Activated T-cell treated with anti-CD3 and anti-CD28 coated beads, Interleukin-2, amount 50 U/mL, for 24 hours (primary cell): ENCODE results near the gene SETD5.
A peak's percentile ranks its signal among the peaks of the same experiment; 100 is the strongest.

Source experiments
- DNase-seq: peaks from one replicate; pipeline ENCODE4 v3.0.0-alpha.2; 2020
- H3K27ac Mint-ChIP-seq: 2 replicates; pipeline ENCODE4 v1.8.0; 2020; ENCODE audit warnings: mild to moderate bottlenecking, mixed read lengths
- H3K27me3 Mint-ChIP-seq: 2 replicates; pipeline ENCODE4 v1.8.0; 2020; ENCODE audit warnings: mixed read lengths
- H3K36me3 Mint-ChIP-seq: 2 replicates; pipeline ENCODE4 v1.8.0; 2020; ENCODE audit warnings: low read depth, mixed read lengths
- H3K4me1 Mint-ChIP-seq: 2 replicates; pipeline ENCODE4 v1.8.0; 2020; ENCODE audit warnings: low read depth, mixed read lengths
- H3K4me3 Mint-ChIP-seq: 2 replicates; pipeline ENCODE4 v1.8.0; 2020; ENCODE audit warnings: mild to moderate bottlenecking, moderate library complexity, mixed read lengths
- H3K9me3 Mint-ChIP-seq: 2 replicates; pipeline ENCODE4 v1.8.0; 2020; ENCODE audit warnings: mixed read lengths

Gene SETD5

DNA sequence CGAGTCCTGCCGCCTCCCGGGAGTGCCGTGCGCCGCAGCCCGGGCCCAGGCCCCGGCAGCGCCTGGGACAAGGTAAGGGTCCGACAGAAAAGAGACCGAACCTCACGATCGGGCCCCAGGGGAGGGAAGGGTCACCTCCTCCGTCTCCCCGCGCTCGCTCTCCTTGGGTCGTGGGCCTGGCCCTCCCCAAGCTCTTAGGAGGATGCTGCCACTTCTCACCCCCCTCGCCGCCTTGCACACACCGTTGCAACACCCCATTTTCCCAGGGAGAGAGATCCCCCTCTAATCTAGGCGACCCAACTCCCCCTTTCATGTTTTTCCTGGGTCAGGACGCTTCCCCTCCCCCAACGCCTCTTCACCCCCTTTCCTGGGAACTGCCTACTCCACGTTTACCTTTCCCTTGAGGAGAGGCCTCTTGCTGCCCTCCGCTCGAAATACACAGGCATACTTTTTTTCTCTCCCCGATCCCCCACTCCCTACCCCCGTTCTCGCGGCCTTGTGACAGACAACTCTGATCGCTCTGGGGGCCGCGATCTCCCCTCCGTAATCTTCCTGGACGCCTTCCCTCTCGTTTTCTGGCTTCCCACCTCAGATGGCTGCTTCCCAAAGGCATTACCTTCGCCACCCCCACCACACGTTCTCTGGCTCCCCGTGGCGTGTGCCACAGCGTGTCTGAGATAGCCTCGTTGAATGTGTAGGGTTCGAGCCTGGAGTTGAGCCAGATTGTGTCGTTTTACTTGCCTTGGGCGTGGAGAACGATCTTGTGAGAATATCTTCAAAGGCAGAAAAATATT, 688 bp downstream of the SETD5 start:
- H3K4me1 Mint-ChIP-seq, result peaks cover 66% of the 10 kb centered on the region
- H3K9me3 Mint-ChIP-seq, result no peaks in the 10 kb centered on the region
- peak overlapping the region; percentile 90 for H3K4me3 Mint-ChIP-seq
- DNase-seq, result peak; percentile 68
- no peaks in the 10 kb centered on the region for H3K27me3 Mint-ChIP-seq
- H3K27ac Mint-ChIP-seq, result peak overlapping the region; percentile 97
- peaks cover 69% of the 10 kb centered on the region for H3K36me3 Mint-ChIP-seq

- Mint-ChIP-seq H3K36me3 (peaks cover 62% of the 10 kb centered on the region), H3K4me3 (peak overlapping the region; percentile 90), H3K9me3 (no peaks in the 10 kb centered on the region), H3K4me1 (peaks cover 66% of the 10 kb centered on the region), H3K27ac (peak overlapping the region; percentile 97), H3K27me3 (no peaks in the 10 kb centered on the region)
- no peak for DNase-seq
Observed at GRCh38 chr3:9398700-9399336, 1.4 kb downstream of the SETD5 start.

DNA sequence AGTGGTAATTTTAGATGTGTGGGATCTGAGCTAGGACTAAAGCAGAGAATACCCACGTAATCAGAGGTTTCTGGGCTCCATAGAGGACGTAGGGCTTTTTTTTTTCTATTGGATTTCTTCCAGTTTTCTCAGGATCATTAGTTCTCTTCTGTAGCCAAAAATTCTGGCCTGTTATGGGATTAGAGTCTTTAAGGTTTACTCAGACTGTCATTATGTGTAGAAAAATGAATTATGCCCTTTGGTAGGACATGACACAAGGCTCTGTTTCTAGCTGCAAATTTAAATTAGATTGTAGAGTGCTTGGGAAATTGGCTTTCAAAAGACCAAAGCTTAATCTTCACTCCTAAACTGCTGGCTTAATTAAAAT, 1.9 kb downstream of the SETD5 start:
- no peak for DNase-seq
- Mint-ChIP-seq H3K4me3 (peak overlapping the region; percentile 90), H3K9me3 (no peaks in the 10 kb centered on the region), H3K27ac (peak overlapping the region; percentile 45), H3K27me3 (no peaks in the 10 kb centered on the region), H3K4me1 (peaks cover 63% of the 10 kb centered on the region), H3K36me3 (peaks cover 57% of the 10 kb centered on the region)

GRCh38 chr3:9399746-9400145, 2.3 kb downstream of the SETD5 start:
- no peaks in the 10 kb centered on the region for H3K27me3 Mint-ChIP-seq
- no peak for DNase-seq
- peak overlapping the region; percentile 90 for H3K4me3 Mint-ChIP-seq
- no peaks in the 10 kb centered on the region for H3K9me3 Mint-ChIP-seq
- peaks cover 63% of the 10 kb centered on the region for H3K4me1 Mint-ChIP-seq
- peaks cover 53% of the 10 kb centered on the region for H3K36me3 Mint-ChIP-seq
- H3K27ac Mint-ChIP-seq, result peak overlapping the region; percentile 45

DNA sequence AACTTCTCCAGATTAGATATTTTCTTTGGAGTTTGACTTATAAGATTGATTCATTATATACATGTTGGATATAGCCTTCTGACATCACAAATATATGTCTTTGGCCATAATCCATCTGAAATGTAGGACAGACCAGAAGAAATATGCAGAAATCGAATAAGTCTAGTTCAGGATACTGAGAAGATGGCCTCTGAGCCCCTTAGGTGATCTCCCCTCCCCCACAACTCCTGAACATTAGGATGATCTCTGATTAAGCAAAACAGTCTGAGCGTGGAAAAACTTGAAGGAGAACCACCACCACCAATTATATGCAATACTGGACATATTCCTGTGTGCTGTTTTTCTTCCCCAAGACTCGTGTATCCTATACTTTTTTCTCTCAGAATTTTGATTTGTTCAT, 3.2 kb downstream of the SETD5 start:
- no peaks in the 10 kb centered on the region for H3K27me3 Mint-ChIP-seq

DNA sequence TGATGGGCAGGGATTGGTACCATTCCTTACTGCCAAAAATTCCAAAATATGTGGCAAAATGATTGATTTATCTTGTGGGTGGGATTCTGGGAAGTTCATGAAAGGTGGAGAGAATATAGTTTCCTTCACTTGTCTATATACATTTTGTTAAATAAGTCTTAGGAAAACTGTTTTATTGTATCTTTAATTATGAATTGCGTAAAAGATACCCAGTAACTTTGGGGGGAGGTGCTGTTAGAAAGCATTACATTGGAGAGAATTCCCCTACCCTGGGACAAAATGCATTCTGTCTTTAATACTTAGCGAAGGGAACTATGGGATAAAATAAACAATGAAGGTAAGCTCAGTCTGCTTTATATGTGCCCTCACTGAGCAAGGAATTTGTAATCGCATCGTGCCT, 4.6 kb downstream of the SETD5 start:
- peak overlapping the region; percentile 1 for H3K27ac Mint-ChIP-seq

More for the DNA sequence above, 3.2 kb downstream of the SETD5 start:
- Mint-ChIP-seq H3K4me3 (peak overlapping the region; percentile 90), H3K36me3 (peaks cover 44% of the 10 kb centered on the region), H3K9me3 (no peaks in the 10 kb centered on the region), H3K27ac (peak overlapping the region; percentile 63), H3K4me1 (peaks cover 61% of the 10 kb centered on the region)
- DNase-seq, result no peak

GRCh38 chr3:9402410-9403228, 5.2 kb downstream of the SETD5 start:
- no peak for DNase-seq
- Mint-ChIP-seq H3K4me1 (peaks cover 76% of the 10 kb centered on the region), H3K27ac (peak overlapping the region; percentile 34), H3K27me3 (no peaks in the 10 kb centered on the region), H3K9me3 (no peaks in the 10 kb centered on the region), H3K36me3 (peaks cover 55% of the 10 kb centered on the region), H3K4me3 (peak overlapping the region; percentile 14)

More for the DNA sequence above, 4.6 kb downstream of the SETD5 start:
- Mint-ChIP-seq H3K9me3 (no peaks in the 10 kb centered on the region), H3K27me3 (no peaks in the 10 kb centered on the region), H3K36me3 (peaks cover 51% of the 10 kb centered on the region), H3K4me1 (peaks cover 70% of the 10 kb centered on the region), H3K4me3 (peak overlapping the region; percentile 90)
- no peak for DNase-seq

GRCh38 chr3:9403463-9403862, 6.0 kb downstream of the SETD5 start:
- H3K9me3 Mint-ChIP-seq, result no peaks in the 10 kb centered on the region
- no peaks in the 10 kb centered on the region for H3K27me3 Mint-ChIP-seq
- no peak overlapping the region for H3K4me3 Mint-ChIP-seq
- peaks cover 82% of the 10 kb centered on the region for H3K4me1 Mint-ChIP-seq
- H3K36me3 Mint-ChIP-seq, result peaks cover 51% of the 10 kb centered on the region
- no peak for DNase-seq
- no peak overlapping the region for H3K27ac Mint-ChIP-seq

- Mint-ChIP-seq H3K36me3 (peaks cover 48% of the 10 kb centered on the region), H3K27me3 (no peaks in the 10 kb centered on the region), H3K9me3 (no peaks in the 10 kb centered on the region), H3K4me3 (no peak overlapping the region), H3K4me1 (peaks cover 86% of the 10 kb centered on the region), H3K27ac (peak overlapping the region; percentile 49)
- no peak for DNase-seq
Observed at GRCh38 chr3:9404680-9405079, 7.3 kb downstream of the SETD5 start.

DNA sequence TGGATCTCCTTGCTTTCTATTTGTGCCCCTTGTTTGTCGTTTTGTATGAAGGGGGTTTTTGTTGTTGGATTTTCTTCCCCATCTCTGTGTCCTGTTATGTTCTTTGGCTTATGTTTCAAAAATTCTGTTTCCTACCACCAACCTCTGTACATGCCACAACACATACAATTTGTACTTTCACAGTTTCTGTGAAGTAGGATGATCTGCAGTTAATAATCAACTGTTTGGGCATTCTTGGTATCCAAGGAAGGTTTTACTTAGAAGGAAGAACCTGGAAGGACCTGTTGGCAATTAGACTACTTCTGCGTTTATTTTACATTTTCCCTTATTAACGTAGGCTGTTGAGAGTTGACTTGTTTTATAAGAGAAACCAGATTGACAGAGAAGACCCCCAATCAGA, 8.3 kb downstream of the SETD5 start:
- H3K4me1 Mint-ChIP-seq, result peaks cover 86% of the 10 kb centered on the region
- H3K36me3 Mint-ChIP-seq, result peaks cover 49% of the 10 kb centered on the region
- H3K9me3 Mint-ChIP-seq, result no peaks in the 10 kb centered on the region
- no peak for DNase-seq
- H3K4me3 Mint-ChIP-seq, result no peak overlapping the region
- peak overlapping the region; percentile 65 for H3K27ac Mint-ChIP-seq
- no peaks in the 10 kb centered on the region for H3K27me3 Mint-ChIP-seq

- no peak overlapping the region for H3K4me3 Mint-ChIP-seq
Observed at GRCh38 chr3:9406856-9407626, 9.6 kb downstream of the SETD5 start.

GRCh38 chr3:9408061-9408460, 10.6 kb downstream of the SETD5 start:
- no peak for DNase-seq
- Mint-ChIP-seq H3K27me3 (no peaks in the 10 kb centered on the region), H3K9me3 (no peaks in the 10 kb centered on the region), H3K27ac (no peak overlapping the region), H3K4me1 (peaks cover 79% of the 10 kb centered on the region), H3K36me3 (peaks cover 43% of the 10 kb centered on the region), H3K4me3 (no peak overlapping the region)

More at GRCh38 chr3:9406856-9407626, 9.6 kb downstream of the SETD5 start:
- H3K36me3 Mint-ChIP-seq, result peaks cover 45% of the 10 kb centered on the region
- H3K27me3 Mint-ChIP-seq, result no peaks in the 10 kb centered on the region
- DNase-seq, result no peak
- H3K9me3 Mint-ChIP-seq, result no peaks in the 10 kb centered on the region
- H3K4me1 Mint-ChIP-seq, result peaks cover 81% of the 10 kb centered on the region
- H3K27ac Mint-ChIP-seq, result no peak overlapping the region

DNA sequence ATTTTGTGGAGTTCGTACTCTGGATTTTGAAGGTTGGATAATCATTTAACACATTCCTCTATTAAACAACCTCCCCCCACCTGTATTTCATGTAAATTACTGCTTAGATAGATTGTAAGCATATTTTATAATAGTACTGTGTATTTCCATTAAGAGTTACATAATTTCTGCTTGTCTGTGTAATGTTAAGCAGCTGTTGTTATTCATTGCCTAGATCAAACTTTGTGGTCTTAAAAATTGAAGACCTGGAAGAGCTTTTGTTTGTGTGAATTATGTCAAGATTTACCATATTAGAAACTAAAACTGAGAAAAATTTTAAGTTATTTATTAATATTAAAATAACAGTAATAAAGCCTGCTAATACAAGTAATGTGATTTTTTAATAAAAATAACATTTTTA, 11.1 kb downstream of the SETD5 start:
- no peak for DNase-seq
- peaks cover 78% of the 10 kb centered on the region for H3K4me1 Mint-ChIP-seq
- no peak overlapping the region for H3K27ac Mint-ChIP-seq
- H3K27me3 Mint-ChIP-seq, result no peaks in the 10 kb centered on the region
- peaks cover 46% of the 10 kb centered on the region for H3K36me3 Mint-ChIP-seq
- H3K4me3 Mint-ChIP-seq, result no peak overlapping the region
- H3K9me3 Mint-ChIP-seq, result no peaks in the 10 kb centered on the region
